GM21723 (cell line): ENCODE measurements around the gene RXRA.
A peak's percentile ranks its signal among the peaks of the same experiment; 100 is the strongest.

ENCODE experiments used
- ATAC-seq: cut with Tn5 transposase; IDR thresholded peaks from one replicate; pipeline ENCODE4 v1.9.1; 2021; ENCODE audit warnings: mild to moderate bottlenecking, moderate library complexity; ENCODE audit not compliant: unreplicated experiment

The RXRA gene

DNA sequence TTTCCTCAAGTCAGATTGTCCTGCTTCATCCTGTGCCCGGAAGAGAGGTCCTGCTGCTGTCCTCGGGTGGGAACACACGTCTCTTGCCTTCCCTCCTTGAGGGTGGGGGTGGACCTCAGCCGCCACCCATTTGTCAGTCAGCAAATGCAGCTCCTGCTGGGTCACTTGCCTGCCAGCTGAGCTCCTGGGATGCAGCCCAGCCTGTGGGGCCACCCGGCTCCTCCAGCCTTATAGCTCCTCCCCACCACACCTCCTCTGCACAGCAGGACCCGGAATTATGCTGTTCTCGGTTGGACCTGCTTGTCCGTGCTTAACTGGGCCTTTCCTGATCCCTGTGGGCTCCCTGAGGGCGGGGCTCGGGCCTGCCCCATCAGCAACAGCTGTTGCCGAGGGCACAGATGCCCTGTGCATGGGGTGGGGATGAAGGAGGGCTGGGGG, 52.7 kb downstream of the RXRA start:
- ATAC-seq: no peak

DNA sequence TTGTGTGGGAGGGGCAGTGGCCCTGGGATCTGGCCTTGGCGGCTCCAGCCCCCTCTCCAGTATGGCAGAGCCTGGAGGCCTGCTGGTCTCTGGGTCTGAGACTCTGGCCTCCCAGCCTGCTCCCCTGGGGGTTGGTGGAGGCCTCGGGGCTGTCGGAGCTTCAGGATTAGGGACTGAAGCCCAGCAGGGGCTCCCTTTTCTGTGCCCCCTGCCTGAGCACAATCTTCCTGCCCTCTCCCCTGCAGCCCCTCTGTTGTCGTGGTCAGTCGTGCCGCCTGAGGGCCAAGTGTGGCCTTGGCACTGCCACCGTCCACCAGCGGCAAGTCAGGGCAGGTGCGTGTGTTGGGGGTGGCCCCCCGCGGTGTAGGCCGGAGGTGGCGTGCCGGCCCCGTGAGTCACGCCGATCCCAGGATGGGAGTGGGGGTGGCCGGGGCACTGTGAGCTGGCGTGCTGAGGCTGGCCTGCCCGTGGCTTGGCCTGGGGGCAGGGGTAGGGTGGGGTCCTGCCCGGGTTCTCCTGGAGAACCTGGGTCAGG, 53.6 kb downstream of the RXRA start:
- ATAC-seq: no peak

DNA sequence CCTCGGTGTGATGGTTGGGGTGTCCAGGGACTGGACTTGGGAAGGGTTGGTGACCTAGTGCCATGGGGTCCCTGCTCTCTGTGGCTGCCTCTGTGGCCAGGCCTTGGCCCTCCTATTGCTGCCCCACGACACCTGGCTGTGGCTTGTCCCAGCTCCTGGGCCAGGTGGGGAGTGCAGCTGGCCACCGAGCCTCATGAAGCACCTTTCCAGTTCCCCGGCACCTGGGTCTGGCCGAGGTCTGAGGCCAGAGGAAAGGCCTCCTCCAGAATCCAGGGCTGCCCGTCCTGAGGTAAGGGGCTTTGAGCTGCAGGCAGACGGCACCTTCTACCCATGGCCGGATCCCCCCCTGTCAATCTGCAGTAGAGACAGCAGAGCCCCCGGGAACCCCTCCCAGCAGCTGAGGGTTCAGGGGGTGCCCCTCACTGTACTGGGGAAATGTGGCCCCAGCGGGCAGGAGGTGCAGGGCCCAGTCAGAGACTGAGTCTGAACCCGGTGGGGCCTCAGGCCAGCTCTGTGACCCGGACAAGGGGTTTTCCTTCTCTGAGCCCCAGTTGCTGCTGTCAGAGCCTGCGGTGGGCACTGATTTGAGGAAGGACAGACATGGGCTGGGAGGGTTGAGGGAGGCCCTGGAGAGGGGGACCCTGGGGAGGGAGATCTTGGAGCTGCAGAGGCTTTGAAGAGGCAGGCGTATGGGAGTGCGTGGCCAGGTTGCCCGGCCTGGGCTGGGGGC, 54.5 kb downstream of the RXRA start:
- no peak for ATAC-seq

DNA sequence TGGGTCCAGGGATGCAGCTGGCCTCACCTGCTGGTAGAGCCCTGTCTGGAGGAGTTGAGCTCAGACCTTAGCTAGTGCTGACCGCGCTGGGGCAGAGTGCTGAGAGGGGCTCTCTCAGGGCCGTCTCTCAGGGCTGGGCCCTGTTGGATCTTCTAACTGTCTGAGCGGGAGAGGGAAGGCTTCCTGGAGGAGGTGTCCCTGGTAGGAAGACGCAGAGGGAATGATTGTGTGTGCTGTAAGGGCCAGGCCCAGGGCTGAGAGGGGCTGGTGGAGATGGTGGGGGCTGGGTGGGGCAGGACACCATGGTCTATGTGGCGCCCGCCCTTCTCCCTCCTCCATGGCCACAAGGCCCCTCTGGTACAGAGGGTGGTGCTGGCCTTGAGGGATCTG, 55.0 kb downstream of the RXRA start:
- ATAC-seq: no peak

DNA sequence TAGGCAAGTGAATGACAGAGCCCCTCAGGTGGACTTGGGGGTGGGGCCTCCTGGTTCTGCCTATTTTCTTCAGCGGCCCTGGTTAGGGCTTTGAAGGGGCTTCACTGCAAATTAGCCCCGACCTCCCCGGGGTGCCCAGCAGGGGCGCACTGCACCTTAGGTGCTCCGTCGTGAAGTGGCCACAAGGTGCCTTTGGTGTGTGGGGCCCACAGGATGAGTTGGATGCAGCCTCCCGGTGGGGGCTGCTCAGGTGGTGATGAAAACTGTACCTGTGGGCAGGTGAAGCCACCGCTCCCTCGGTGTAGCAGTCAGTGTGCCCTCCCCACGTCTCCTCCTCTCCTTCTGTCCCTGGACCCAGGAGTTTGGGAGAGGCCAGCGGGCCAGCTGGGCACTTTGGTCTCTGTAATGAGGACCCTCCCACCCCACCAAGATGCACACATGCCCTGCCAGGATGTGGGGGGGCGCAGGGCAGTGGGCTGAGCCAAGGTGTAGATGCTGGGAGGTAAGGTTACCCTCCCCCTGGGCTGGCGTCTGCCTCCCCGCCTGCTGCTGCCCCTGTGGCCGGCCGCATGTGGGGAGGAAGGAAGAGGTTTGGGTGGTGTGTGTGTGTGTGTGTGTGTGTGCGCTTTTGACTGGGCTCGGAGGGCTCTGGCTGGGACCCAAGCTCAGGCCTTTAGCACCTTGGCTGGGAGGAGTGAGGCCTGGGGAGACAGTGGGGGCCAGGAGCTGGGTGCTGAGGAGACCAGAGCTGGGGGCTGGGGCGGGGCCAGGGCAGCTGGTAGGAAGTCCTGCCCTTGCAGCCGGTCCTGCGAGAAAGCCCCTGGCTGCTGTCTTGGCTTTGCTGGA, 55.6 kb downstream of the RXRA start:
- no peak for ATAC-seq

DNA sequence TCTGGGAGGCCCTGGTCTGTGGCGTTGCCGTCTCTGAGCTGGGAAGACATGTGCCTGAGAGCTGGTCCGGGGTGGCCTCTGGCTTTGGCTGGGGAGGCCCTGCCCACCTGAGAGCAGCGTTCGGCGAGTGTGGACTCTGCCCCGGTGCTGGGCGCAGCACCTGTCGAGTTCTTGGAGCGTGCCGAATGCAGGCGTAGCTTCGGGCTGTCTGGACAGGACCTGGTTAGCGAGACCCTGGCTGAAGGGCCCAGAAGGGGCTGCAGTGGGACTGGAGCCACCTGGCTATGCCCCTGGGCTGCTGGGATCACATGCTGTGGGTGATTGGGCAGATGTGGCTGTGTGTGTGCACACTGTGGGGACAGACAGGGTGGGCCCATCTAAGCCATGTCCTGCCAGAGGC, 56.5 kb downstream of the RXRA start:
- ATAC-seq: no peak

DNA sequence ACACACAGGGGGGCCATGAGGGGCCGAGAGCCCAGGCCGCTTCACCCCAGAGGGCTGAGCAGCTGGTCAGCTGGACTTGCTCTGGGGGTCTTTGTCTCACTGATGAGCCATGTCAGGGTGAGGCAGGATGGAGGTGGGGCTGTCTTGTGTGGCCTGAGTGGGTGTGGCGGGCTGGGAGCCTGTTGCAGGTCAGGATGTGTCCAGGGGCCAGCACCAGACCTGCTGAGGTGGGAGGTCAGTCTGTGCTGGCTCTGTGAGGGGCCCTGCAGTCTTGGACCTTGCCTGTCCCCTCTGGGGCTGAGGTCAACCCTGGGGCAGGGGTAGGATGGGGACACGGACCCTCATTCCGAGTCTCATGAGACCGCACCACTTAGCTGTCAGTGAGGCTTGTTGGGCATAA, 56.9 kb downstream of the RXRA start:
- ATAC-seq: no peak

DNA sequence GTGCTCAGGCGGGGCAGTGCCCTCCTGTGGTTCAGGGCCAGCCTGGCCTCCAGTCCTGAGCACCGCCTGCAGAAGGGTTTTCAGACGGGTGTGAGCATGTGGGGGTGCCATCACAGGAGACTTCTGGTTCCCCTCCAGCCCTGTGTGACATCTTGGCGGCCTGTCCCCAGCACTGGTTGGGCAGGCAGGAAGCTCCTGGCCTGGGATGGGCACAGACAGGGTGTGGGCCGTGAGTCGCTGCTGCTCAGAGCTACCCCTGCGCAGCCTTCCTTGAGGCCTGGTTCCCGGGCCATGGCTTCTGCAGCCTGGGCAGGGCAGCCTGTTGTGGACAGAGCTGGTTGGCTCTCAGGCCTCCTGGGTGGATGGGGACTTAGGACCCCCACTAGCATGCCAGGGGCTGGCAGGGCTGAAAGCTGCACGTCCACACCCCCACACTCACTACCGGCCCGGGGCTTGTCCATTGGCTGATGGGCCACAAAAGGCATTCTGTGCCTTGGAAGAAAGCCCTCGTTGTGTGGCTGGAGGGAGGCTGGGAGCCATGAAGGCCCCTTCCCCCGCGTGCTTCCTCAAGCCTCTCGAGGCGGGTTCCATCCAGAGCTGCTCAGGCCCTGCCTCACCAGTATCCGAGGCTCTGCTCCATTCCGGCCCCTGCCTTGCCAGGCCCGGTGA, 58.7 kb downstream of the RXRA start:
- ATAC-seq: no peak

DNA sequence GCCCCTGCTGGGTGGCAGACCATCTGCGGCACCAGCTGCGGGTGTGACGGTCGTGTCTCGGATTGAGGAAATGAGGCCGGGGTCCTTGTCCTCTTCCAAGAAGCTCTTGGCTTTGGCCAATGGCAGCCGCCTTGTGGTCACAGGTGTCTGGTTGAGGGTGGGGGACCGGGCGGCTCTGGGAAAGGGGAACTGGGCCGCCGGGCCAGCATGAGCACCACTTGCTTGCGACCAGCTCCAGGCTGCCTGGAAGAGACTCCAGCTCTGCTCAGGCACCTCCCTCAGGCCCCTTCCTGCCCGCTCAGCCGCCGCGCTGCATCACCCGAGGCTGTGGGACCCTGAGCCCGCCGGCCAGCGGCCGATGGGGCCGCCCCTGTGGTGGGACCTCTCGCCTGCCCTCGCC, 59.7 kb downstream of the RXRA start:
- no peak for ATAC-seq

DNA sequence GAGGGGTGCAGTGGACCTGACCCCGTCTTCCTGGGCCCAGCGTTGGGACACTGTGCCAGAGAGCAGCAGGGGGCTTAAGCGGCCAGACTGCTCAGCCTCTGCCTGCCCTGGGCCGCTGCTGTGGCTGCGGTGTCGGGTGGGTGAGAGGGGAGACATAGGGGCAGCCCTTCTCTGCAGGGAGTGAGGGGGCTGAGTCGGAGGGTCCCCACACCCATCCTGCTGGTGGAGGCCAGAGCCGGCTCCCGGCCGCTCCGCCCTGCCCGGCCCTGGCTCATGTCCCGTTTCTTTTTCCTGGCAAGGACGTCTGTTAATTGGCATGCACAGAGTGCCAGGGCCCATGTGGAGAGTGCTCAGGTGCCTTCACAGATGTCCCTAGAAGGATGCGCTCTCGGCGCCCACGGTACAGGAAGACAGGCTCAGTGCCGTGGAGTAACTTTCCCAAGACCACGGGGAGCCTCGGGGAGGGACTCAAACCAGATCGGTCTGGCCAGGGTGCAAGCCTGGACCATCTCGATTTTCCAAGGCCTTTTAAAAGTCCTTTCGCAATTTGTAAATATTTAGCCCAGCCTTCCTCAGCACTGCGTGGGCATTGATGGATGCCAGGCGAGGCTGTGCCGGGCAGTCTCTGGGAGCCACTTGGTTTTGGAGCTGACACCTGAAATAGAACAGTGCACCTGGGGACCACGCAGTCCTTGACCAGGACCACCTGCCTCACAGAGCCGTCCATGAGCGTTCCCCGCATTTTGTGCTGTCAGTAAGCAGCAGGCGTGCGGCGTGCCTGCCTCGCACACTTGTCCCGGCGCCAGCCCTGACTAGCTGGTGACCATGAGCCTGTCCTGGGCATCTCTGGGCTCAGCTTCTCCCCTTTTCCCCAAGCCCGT, 60.9 kb downstream of the RXRA start:
- ATAC-seq: no peak

DNA sequence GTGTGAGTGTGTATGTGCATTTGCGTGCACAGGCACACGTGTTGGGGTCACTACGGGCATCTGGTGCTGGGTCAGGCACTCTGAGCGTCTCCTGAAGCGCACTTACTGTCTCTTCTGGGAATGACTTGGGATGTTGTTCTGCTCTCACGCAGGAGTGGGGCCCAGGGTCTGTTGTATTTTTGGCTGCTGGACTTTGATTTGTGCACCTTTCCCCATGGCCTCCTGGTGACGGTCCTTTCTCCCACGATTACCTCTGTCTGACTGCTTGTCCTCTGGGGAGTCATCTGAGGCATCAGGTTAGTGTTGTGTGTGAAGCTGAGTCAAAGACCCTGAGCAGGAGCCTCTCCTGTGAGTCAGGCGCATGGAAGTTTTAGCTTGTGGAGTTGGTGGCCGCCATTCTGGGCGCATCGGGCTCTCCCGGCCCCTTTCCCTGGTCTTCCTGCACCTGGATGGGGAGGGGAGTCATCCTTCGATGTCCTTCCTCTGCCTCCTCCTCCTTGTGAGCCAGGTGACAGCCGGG, 62.1 kb downstream of the RXRA start:
- ATAC-seq: no peak

DNA sequence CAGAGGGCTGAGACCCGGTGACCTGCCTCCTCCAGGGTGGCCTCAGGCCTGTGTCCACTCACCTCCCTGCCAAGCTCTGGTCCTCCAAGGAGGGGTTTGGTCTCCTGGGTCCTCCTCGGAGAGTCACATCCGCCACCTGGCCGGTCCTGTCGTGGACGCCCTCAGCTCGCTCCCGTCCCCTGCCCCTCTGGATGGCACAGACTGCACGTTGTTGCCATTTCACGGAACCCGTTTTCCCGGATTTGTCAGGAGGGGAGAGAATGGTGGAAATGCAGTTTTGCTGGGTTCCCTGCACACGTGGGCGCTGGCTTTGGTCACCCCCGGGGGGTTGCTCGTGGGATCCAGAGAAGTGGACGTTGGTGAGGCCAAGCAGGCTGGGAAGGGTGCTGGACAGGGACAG, 62.7 kb downstream of the RXRA start:
- ATAC-seq: no peak

DNA sequence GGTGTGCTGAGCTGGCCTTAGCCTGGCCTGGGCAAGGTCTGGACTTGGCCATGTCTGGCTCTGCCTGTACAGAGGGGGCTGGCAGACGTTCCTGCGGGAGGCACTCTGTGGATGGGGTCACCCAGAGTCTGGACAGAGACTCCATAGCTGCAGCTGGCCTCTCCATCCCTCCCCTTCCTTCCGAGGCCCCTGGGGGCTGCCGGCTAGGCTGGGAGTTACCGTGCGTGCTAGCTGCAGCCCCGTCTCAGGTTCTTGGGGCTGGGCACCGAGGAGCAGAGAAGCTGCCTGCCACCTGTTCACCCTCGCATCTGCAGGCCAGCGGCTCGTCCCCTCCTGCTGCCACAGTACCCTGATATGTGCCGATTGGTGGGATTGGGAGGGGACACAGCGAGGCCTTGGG, 63.4 kb downstream of the RXRA start:
- no peak for ATAC-seq

DNA sequence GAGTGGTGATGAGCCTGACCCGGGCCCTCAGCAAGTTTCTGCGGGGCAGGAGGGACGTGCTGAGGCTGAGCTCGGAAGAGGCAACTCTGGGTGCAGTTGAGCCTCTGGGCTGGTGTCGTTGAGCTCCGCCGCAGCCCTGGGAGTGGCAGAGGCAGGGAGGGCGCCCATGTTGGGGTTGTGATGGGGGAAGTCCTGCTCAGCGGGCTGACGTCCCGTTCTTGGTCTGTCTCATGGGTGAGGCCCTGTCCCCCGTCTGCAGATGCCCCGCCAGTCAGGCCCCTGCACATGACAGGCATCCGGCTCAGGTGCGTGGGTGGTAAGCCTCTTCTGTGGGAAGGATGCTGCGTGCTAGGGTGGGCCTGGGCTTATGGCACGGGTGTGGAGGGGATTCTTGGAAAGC, 64.3 kb downstream of the RXRA start:
- ATAC-seq: peak; percentile 24

DNA sequence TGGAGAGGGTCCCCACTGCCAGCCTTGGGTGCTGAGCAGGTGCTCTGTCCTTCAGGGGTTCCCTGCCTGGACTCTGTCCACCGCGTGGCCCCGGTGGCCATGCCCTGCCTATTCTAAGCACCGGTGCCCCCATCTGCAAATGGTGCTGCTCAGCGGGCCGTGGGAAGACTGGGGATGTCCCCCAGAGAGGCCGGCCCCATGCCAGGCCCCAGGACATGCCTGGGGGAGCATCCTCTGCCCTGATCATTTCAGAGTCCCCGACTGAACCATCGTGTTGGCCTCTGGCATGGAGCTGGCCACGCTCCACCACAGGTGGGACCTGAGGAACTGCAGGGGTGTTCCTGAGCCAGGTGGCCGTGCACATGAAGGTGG, 64.7 kb downstream of the RXRA start:
- ATAC-seq: peak; percentile 16

DNA sequence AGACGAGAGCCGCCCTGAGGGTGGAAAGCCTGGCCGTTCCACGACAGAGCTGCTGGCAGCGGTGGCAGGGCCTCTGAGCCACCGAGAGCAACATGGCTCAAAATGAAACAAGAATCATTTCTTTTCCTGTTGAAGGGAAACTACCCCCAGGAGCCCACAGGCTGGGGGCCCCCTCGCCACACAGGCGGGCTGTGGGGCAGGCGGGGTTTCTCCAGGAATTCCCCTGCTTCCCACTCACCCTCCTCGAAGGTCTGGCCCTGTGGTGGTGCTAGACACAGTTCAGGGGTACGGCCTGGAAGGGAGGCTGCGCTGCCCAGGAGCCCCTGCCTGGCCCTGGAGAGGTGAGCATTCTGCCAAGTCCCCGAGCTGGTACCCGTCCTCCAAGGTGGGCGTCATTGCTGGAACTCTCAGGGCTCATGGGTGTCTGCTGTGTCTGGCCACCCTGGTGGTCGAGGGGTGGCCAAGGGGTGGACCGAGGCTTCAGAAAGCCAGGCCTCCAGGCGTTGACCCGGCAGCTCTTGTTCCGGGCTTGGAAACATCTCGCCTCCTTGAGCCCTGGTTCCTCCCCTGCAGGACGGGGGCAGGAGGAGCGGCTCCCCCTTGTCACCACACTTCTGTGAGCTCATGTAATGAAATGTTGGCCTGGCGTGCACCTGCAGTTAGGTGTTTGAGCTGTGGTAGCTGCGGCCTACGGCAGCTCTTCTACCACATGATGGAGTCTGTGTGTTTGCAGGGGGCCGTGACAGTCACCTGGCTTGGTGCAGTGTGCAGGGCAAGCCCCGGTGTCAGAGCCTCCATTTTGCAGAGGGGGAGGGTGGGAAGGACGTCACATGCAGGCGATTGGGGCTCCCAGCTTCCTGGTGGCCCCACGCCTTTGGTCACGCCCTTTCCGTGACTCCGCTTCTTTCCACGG, 65.3 kb downstream of the RXRA start:
- peak; percentile 37 for ATAC-seq

DNA sequence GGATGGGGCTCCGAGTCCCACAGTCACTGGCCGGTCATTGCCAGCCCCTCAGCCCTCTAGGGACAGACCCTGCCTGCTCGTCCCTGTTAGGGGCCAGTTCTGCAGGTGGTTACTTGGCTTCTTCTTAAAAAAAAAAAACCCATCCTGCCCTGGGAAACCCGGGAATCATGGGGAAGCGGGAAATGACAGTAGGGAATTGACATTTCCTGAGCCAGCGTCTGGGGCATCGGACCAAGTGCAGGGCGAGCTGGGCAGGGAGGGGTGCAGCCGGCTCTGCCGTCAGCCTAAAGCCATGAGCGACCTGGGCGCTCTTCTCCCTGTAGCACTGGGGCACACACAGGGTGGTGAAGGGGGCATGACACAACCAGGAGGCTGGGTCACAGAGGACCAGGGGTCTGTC, 66.6 kb downstream of the RXRA start:
- no peak for ATAC-seq

DNA sequence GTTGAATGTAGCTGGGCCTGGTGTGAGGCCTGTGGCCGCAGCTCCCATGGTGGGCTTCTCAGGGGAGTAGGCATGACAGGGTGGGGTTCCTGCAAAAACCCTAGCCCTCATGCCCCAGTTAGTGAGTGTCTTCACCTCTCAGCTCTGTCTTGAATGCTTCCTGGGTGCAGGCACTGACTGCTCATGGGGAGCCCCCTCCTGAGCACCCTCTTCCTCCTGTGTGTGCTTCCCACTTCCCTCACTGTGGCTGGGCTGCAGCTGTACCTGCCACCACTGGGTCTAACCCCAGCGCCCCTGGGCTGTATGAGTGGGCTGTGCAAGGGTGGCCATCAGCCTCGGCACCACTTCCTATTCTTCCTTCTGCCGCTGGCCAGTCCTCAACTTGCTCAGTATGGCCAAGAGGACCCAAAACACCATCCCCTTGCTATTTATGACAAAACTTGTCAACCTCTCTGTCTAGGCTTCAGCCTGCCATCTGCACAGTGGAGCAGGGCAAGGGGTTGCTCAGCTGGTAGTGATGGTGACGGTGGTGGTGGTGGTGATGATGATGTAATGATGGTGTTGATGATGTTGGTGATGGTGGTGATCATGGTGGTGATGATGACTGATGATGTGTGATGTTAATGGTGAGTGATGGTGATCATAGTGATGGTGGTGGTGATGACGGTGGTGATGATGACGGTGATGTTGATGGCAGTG, 67.5 kb downstream of the RXRA start:
- no peak for ATAC-seq

DNA sequence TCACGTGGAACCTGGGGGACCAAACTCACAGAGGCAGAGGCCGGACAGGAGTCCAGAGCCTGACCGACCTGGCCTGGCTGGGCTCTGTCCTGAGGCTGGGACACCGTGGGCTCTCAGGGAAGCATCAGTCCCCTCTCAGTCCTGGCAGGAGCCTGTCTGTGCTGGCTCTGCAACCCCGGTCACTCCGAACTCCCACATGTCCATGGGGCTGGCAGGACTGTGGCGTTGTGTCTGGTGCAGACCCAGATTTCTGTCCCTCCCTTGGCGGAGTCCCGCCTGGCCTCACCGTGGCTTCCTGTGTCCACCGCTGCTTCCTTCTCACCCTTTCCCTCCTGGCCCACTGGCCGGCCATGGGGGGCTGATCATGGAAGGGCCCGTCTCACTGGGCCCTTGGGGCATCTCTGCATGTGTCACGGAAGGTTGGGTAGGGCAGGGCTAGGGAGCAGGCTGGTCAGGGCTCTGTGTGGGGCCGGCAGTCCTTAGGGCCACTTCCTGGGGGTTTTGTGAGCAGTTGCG, 68.8 kb downstream of the RXRA start:
- no peak for ATAC-seq
